T-helper 1 cell treated with Interleukin-12 subunit alpha and Interleukin-12 subunit beta and Interleukin-4 antibody, amounts not matched to agents 30 μg/mL and 1 μg/mL, for 36 hours (primary cell): ENCODE results near the gene LDLRAD3.
"Not testable (repeated sequence)": the region's sequence is repeated elsewhere in the genome, so short reads cannot be mapped to it uniquely, and the experiment has no call there.

Source experiments
- H3K27ac Mint-ChIP-seq: one replicate; pipeline ENCODE4 v1.8.0; 2021; ENCODE audit warnings: mild to moderate bottlenecking, mixed read lengths
- H3K27me3 Mint-ChIP-seq: one replicate; pipeline ENCODE4 v1.8.0; 2021; ENCODE audit warnings: low read depth, mixed read lengths
- H3K36me3 Mint-ChIP-seq: one replicate; pipeline ENCODE4 v1.8.0; 2021; ENCODE audit warnings: low read depth, mixed read lengths
- H3K4me1 Mint-ChIP-seq: one replicate; pipeline ENCODE4 v1.8.0; 2021; ENCODE audit warnings: low read depth, mixed read lengths
- H3K4me3 Mint-ChIP-seq: one replicate; pipeline ENCODE4 v1.8.0; 2021; ENCODE audit warnings: mild to moderate bottlenecking, moderate library complexity, mixed read lengths
- H3K9me3 Mint-ChIP-seq: one replicate; pipeline ENCODE4 v1.8.0; 2021; ENCODE audit warnings: mixed read lengths

Gene LDLRAD3

DNA sequence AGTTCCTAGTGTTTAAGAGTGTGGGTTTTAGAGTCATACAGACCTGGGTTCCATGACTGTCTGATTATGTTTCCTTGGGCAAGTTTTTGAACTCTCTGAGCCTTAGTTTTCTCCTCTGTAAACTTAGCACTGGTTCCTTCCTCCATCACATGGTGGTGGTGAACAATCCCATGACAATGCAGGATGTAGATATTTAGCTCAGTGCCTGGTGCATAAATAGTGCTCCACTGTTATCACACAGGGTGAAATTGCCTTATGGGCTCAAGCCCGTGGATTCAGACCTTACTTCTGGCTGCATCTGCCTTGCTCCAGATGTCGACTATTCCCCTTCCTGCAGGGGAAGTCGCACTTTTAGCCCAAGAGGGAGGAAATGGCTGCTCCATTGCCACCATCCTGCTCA is 62.7 kb downstream of the LDLRAD3 start:
- Mint-ChIP-seq H3K27me3 (peaks cover 3% of the 10 kb centered on the region), H3K9me3 (peaks cover 7% of the 10 kb centered on the region), H3K36me3 (no peaks in the 10 kb centered on the region), H3K4me1 (no peaks in the 10 kb centered on the region), H3K27ac (no peak overlapping the region), H3K4me3 (no peak overlapping the region)

DNA sequence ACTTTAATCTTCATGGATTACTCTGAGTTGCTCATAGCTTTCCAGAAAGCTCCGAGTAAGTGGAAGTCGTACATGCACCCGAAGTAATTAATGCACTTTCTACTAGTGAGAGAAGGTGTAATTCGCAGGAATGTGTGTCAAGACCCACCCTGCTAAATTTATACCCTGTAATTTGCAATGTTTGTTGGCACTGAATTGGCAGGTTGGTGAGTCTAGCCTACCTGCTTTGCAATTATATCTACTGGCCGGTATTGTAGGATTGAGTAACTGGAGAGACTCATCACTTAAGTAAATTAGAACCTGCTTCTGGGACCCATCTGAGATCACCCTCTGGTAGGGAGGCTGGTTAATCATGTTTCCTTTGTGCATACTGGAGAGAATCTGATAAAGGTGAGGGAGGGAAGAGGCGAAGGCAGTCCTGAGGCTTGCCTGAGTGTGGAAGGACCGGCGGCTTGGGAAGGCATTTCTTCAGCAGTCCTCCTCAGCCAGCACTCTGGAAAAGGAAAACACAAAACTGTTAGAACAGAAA is 63.3 kb downstream of the LDLRAD3 start:
- no peaks in the 10 kb centered on the region for H3K4me1 Mint-ChIP-seq
- peaks cover 7% of the 10 kb centered on the region for H3K9me3 Mint-ChIP-seq
- H3K27ac Mint-ChIP-seq: no peak overlapping the region
- H3K36me3 Mint-ChIP-seq: no peaks in the 10 kb centered on the region
- peaks cover 3% of the 10 kb centered on the region for H3K27me3 Mint-ChIP-seq
- H3K4me3 Mint-ChIP-seq: no peak overlapping the region

DNA sequence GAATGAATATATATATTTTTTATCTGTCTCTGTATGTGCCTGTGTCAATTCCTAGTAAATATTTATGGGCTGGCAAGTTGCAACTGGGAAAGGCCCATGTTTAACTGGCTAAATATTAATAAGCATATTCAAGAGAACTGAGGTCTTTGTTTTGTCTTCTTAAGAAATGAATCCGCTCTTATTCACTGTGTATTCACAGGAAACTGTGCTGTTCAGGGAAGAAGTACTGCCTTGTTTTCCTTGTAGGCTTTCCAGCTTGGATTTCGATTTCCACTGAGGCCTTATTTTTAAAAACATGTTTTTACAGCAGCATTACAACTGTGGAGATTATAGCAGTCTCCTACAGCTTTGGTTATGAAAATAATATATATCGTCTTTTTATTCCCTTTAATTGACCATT is 64.7 kb downstream of the LDLRAD3 start:
- H3K27ac Mint-ChIP-seq: no peak overlapping the region
- peaks cover 7% of the 10 kb centered on the region for H3K9me3 Mint-ChIP-seq
- H3K4me1 Mint-ChIP-seq: no peaks in the 10 kb centered on the region
- peaks cover 3% of the 10 kb centered on the region for H3K27me3 Mint-ChIP-seq
- no peaks in the 10 kb centered on the region for H3K36me3 Mint-ChIP-seq
- no peak overlapping the region for H3K4me3 Mint-ChIP-seq

DNA sequence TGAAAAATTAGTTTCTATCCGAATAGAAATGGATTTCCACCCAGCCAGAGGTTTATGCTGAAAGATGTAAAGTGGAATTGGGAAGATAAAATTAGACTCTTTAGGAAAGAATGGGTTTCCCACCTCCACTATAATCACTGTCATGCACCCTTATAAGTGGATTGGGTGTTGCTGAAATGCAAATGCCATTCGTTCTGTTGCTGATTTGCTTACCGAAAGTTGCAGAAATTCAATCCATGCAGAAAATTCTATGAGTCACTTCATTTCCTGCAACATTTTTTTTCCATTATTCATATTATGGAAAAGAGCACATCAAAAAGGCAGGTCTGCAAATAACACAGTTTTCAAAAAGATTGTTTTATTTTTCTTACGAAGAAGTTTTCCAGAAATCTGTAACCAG is 65.6 kb downstream of the LDLRAD3 start:
- no peak overlapping the region for H3K27ac Mint-ChIP-seq
- H3K36me3 Mint-ChIP-seq: no peaks in the 10 kb centered on the region
- no peaks in the 10 kb centered on the region for H3K4me1 Mint-ChIP-seq
- H3K9me3 Mint-ChIP-seq: peaks cover 7% of the 10 kb centered on the region
- H3K27me3 Mint-ChIP-seq: peaks cover 3% of the 10 kb centered on the region
- H3K4me3 Mint-ChIP-seq: no peak overlapping the region

DNA sequence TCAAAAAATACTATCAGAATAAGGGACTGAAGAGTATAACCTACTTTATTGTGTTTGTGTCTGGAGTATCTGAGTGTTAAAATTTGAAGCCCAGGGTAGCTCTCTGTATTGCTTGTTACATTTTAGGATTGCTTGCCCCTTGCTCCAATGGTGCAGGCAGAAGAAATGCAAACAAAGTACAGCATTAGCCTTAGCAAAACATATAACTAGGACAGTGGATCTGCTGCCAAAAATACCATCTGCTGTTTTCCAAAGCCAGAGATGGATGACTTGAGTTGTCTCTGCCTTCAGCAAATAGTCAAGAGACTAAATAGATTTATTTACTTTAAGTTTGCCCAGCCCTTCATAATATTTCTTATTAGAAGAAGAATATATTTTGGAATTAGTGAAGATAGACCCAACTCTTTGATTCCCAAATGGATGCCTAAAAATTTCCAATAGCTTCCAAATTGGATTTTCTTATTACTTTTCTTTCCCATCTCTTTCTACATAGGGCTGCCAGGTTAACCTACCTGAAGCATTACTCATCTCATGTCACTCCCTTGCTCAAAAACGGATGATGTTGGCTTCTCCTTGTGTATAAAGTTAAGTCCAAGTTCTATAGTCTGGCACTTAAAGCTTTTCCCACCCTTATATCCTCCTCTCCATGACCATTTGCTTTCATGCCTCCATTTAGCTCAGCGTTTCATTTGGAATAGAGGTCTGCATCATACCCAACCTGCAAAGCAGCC is 66.3 kb downstream of the LDLRAD3 start:
- no peak overlapping the region for H3K4me3 Mint-ChIP-seq
- no peaks in the 10 kb centered on the region for H3K4me1 Mint-ChIP-seq
- H3K27ac Mint-ChIP-seq: no peak overlapping the region
- H3K36me3 Mint-ChIP-seq: no peaks in the 10 kb centered on the region
- H3K9me3 Mint-ChIP-seq: peaks cover 7% of the 10 kb centered on the region
- peaks cover 3% of the 10 kb centered on the region for H3K27me3 Mint-ChIP-seq

DNA sequence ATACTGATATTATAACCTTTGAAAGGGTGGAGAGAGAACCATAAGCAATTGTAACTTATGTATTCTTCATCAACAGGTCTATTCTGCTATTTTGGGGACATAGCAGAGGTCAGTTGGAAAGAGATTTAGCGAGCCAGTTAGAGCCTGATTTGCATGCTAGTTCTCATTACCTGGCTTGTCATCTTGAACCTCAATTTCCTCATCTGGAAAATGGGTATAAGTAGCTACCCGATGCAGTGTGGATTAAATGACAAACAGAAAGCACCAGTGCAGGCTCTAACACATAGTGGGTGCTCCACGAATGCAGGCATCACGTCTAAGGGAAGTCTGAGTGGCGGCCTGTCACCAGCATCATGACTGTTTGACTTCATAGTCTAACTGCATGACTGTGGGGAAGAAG is 67.7 kb downstream of the LDLRAD3 start:
- H3K27ac Mint-ChIP-seq: no peak overlapping the region
- no peaks in the 10 kb centered on the region for H3K9me3 Mint-ChIP-seq
- H3K27me3 Mint-ChIP-seq: peaks cover 3% of the 10 kb centered on the region
- H3K36me3 Mint-ChIP-seq: no peaks in the 10 kb centered on the region
- no peaks in the 10 kb centered on the region for H3K4me1 Mint-ChIP-seq
- H3K4me3 Mint-ChIP-seq: no peak overlapping the region

DNA sequence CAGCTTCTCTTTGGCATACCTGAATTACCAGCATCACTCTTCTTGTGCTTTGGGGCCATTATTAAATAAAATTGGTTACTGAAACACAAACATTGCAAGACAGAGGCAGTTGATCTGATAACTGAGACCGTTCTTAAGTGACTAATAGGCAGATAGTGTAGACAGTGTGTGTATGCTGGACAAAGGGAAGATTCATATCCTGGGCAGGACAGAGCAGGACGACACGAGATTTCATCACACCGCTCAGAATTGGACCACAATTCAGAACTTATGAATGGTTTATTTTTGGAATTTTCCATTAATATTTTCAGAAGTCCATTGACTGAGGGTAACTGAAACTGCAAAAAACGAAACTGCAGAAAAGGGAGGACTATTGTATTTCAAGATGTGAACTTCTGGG is 68.6 kb downstream of the LDLRAD3 start:
- Mint-ChIP-seq H3K27me3 (peaks cover 3% of the 10 kb centered on the region), H3K4me1 (no peaks in the 10 kb centered on the region), H3K4me3 (no peak overlapping the region), H3K9me3 (no peaks in the 10 kb centered on the region), H3K27ac (no peak overlapping the region), H3K36me3 (no peaks in the 10 kb centered on the region)

DNA sequence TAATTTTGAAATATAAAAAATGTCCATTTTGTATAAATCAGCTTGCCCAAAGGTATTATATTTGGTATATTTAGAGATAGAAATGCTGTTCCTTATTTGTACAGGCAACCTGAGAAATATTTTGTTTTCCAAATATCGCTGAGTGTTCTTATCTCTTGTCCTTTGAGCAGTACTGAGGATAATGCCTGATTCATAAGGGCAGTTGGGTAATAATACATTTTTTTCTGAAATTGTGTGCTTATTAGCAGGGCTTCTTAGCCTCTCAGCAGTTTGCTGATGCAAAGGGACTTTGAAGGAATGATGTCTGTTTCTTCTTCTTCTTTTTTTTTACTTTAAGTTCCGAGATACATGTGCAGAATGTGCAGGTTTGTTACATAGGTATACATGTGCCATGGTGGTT is 69.1 kb downstream of the LDLRAD3 start:
- no peak overlapping the region for H3K27ac Mint-ChIP-seq
- no peaks in the 10 kb centered on the region for H3K4me1 Mint-ChIP-seq
- no peaks in the 10 kb centered on the region for H3K9me3 Mint-ChIP-seq
- no peaks in the 10 kb centered on the region for H3K36me3 Mint-ChIP-seq
- H3K27me3 Mint-ChIP-seq: peaks cover 3% of the 10 kb centered on the region
- H3K4me3 Mint-ChIP-seq: no peak overlapping the region

DNA sequence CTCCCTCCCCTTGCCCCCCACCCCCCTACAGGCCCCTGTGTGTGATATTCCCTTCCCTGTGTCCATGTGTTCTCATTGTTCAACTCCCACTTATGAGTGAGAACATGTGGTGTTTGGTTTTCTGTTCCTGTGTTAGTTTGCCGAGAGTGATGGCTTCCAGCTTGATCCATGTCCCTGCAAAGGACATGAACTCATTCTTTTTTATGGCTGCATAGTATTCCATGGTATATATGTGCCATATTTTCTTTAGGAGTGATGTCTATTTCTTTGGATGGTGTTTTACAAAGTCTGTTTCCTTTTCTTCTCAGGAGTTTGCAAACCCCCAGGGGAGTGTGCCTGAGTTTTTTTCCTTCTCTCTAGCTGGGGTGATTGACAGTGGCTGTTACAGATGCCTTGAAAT is 69.6 kb downstream of the LDLRAD3 start:
- not testable (repeated sequence) for H3K9me3 Mint-ChIP-seq, H3K27me3 Mint-ChIP-seq

DNA sequence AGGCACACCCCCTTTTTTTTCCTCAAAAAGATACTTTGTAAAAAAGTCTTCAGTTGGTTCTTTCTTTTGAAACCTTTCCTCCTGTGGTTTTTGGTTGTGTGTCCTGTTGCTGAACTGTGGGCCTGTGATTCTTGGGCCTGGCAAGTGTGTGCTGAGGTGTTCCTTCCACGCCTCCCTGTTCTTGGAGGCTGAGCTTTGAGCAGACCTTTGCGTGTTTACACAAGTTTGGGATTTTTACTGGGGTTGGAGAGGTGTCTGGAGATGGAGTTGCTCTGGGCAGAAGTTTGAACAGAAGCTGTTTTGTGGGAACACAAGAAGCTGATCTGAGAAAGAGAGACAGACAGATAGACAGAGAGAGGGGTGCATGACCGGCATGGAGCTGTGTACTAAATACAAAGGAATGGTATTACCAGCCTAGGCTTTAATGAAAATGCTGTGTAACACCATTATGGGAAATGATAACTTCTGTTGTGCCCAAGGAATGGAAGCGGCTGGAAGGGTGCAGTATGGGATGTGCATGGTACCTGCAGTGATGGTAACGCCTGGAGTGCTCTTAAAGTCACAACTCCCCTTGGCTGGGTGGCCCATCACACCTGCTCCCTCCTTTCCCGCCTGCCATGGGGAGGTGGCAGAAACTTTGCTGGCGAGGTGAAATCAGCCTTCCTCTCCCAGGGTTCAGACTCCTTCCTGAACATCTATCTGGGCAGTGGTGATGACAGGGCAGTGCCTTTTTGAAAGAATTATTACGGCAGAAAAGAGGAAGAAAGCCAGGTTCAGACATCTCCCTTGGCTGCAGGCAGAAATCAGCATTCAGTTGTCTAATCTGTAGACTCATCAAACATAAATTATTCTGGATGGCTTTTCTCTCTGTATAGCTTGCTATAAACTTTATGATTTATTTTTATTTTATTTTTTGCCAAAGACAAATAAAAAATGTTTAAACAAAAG is 70.4 kb downstream of the LDLRAD3 start:
- Mint-ChIP-seq H3K36me3 (no peaks in the 10 kb centered on the region), H3K4me1 (no peaks in the 10 kb centered on the region), H3K9me3 (no peaks in the 10 kb centered on the region), H3K27me3 (peaks cover 7% of the 10 kb centered on the region), H3K4me3 (no peak overlapping the region), H3K27ac (no peak overlapping the region)

More for the DNA sequence above, 69.6 kb downstream of the LDLRAD3 start:
- not testable (repeated sequence) for H3K36me3 Mint-ChIP-seq, H3K27ac Mint-ChIP-seq, H3K4me3 Mint-ChIP-seq, H3K4me1 Mint-ChIP-seq

DNA sequence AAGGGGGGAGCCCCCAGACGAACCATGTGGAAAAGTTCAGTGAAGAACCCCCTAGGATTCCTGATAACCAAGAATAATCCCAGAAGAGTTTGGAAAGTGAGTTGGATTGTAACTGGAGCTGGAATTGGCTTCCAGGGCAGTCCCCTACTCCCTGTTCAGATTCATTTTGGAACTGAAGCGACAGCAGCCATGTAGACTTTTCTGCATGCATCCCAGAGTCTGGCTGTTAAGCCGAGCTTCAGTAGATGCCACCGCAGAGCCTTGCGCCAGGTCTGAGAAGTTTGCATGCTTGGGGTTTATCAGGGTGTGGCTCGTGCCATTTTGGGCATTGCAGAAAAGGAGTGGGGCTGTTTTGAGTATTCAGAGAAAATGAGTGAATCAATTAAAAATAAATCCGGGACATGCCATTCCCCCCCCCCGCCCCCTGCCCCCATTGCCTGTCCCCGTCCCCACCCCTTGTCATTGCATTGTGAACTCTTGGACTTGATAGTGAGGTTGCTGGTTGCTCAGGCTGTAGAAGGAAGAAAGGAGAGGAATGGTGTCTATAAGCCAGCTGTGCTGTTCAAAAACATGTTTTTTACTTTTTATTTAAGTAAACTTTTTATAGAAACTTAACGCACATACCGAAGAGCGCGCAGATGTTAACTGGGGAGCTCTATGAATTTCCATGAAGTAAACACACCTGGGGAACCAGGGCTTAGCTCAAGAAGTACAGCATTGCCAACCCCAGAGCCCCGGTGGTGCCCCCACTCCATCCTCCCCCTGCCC is 71.2 kb downstream of the LDLRAD3 start:
- H3K9me3 Mint-ChIP-seq: no peaks in the 10 kb centered on the region
- H3K27me3 Mint-ChIP-seq: peaks cover 4% of the 10 kb centered on the region
- H3K4me1 Mint-ChIP-seq: no peaks in the 10 kb centered on the region
- no peak overlapping the region for H3K4me3 Mint-ChIP-seq
- no peaks in the 10 kb centered on the region for H3K36me3 Mint-ChIP-seq
- no peak overlapping the region for H3K27ac Mint-ChIP-seq

DNA sequence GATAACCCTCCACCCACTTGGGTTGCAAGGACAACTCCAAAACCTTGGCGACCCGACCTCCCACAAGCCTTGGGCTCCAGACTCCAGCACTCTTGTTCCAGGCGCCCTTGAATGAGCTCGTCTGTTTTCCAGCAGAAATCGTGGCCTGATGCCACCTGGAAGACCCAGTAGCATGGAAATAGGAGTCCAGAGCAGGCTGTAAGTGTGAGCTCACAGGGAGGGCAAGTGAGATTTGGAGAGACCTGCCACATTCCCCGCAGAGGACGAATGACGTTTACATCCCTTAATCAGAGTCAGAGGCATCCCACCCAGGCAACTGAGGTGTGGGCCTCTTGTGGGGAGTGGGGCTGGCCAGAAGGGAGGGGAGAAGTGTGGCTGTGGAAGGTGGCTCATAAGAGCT is 71.9 kb downstream of the LDLRAD3 start:
- H3K9me3 Mint-ChIP-seq: no peaks in the 10 kb centered on the region
- no peaks in the 10 kb centered on the region for H3K36me3 Mint-ChIP-seq
- peaks cover 4% of the 10 kb centered on the region for H3K27me3 Mint-ChIP-seq
- H3K4me1 Mint-ChIP-seq: no peaks in the 10 kb centered on the region
- H3K27ac Mint-ChIP-seq: no peak overlapping the region
- no peak overlapping the region for H3K4me3 Mint-ChIP-seq

DNA sequence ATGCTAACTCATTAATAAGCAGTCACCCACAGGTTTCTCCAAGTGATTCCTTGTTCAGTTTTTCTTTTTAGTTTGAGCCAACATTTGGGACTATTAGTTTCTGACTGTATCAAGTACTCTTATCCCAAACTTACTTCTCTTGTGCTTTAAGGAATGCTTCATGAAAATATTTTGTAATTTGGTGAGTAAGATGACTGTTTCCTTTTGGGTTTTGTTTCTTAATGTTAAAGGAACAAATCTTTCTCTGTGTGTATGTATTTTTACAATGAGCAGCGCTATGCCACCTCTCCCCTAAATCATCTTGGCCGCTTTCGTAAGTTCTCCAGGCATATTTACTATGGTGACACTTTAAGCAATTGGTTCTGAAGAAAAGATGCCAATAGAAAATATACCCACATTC is 72.4 kb downstream of the LDLRAD3 start:
- no peak overlapping the region for H3K4me3 Mint-ChIP-seq
- peaks cover 7% of the 10 kb centered on the region for H3K27me3 Mint-ChIP-seq
- H3K9me3 Mint-ChIP-seq: no peaks in the 10 kb centered on the region
- no peak overlapping the region for H3K27ac Mint-ChIP-seq
- no peaks in the 10 kb centered on the region for H3K4me1 Mint-ChIP-seq
- H3K36me3 Mint-ChIP-seq: no peaks in the 10 kb centered on the region

DNA sequence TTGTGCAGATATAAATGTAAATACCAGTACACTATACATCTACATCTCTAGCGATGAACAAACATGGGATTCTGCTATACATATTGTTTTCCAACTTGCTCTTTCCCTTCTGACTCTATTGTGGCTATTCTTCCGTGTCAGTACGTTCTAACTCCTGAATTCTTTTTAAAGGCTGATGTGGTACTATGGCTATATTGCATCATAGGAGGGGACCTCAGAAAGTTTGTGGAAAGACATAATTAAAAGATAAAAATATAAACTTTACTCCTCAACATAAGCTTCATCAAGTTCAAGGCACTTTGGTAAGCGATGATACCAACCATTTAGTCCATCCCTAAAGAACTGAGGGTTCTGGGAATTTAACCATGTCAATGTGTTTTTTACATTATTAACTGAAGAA is 72.8 kb downstream of the LDLRAD3 start:
- no peaks in the 10 kb centered on the region for H3K36me3 Mint-ChIP-seq
- no peak overlapping the region for H3K27ac Mint-ChIP-seq
- H3K9me3 Mint-ChIP-seq: no peaks in the 10 kb centered on the region
- H3K27me3 Mint-ChIP-seq: peaks cover 7% of the 10 kb centered on the region
- no peaks in the 10 kb centered on the region for H3K4me1 Mint-ChIP-seq
- no peak overlapping the region for H3K4me3 Mint-ChIP-seq
